Lower leg skin (tissue), 4 donors: ENCODE measurements around the gene MUL1. TPM values are rescaled to one million over a fixed set of nuclear protein-coding genes. Genes with fewer than 3 reads are reported as not detected.
"Not testable (repeated sequence)": the region's sequence is repeated elsewhere in the genome, so short reads cannot be mapped to it uniquely, and the experiment has no call there.

Source experiments
- DNase-seq, 2 donors: peaks; one replicate each; pipeline ENCODE4 v3.0.0-alpha.2; 2019; ENCODE audit warnings: low spot score in 2 of 2
- H3K4me3 ChIP-seq: fragments of 200-600 bp; sonication (generic); 2 replicates; pipeline ENCODE4 v1.5.1; 2017; ENCODE audit warnings: mild to moderate bottlenecking, low read depth; ENCODE audit not compliant: poor library complexity, severe bottlenecking
- POLR2A ChIP-seq, 2 donors: fragments of 450-650 bp; IDR thresholded peaks; one replicate each; pipeline ENCODE4 v1.6.1; 2016 to 2017; ENCODE audit warnings: antibody characterized with exemption in 2 of 2, mild to moderate bottlenecking in 1 of 2, moderate library complexity in 1 of 2
- WGBS, 2 donors: methylation state at CpG; one replicate each; pipeline ENCODE4 v1.1.5; 2018; 5-methylcytosine and 5-hydroxymethylcytosine counted together
- intact Hi-C: fragments of 100-400 bp; cut with DNase I; formaldehyde crosslinking; loops from one replicate; pipeline ENCODE4 v1.15.0; 2023; ENCODE audit warnings: low total_unique reads
- total RNA-seq, 4 donors: library from RNA; depleted of rRNA; stranded (reverse); fragments of >200 nt; gene quantifications; one replicate each; pipeline ENCODE4 v1.1.0, GENCODE V29; 2016
- TF ChIP-seq, protein P1 (sequence below), 3 donors: fragments of 450-650 bp; IDR thresholded peaks; one replicate each; pipeline ENCODE4 v1.5.1; 2016; ENCODE audit warnings: antibody characterized with exemption in 3 of 3, mild to moderate bottlenecking in 3 of 3, moderate library complexity in 2 of 3

The MUL1 gene
- total RNA-seq, 4 donors from 2014 or later: 32.7 to 46.2 (median 37.4) TPM

DNA sequence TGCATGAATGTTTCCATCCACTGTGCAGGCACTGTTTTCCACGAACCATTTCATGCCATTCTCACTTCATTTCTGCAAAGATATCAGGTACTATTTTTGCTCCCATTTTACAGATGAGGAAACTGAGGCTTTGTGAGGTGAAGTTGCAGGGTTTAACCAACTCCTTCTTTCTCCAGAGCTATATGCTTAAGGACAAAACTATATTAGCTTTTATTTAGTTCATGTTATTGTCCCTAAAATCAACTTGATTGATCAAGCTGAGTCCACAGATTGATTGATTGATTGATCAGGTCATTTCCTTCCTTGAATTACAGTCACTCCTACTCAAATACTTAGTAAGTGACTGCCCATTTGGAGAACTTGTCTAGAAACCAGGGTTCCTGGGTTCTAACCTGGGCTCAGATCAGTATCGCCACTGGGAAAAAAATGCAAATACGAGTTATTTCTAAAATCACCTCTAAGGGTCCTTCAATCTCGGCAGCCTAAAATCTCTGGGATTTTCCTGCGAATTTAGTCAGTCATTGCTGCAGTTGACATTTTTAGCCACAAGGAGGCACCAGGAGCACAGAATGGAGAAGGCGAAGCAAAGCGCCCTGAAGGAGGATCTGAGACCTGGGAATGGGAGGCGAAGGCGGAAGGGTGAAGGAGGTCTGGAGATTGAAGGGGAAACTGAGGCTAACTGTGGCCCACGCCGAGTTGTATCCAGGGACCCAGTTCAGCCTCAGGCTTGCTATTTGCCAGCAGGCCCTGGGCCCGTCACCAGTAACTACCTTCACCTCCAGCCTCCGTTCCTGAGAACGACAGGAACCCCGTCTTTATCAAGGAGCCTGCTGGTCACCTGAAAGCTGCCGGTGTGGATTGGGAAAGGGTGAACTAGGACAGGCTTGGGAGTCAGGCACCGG is 14.3 kb upstream of the MUL1 start:
- peak; percentile 80 to 93 for DNase-seq
- intact Hi-C loops: loop anchor here (5.0 to 10.0 kb wide), 2 partner anchors 110 to 673 kb away; partner anchors contain the start of gene PINK1
- no peak for TF ChIP-seq POLR2A (IDR thresholded peaks at IDR 0.05)
- TF ChIP-seq, protein P1, sequence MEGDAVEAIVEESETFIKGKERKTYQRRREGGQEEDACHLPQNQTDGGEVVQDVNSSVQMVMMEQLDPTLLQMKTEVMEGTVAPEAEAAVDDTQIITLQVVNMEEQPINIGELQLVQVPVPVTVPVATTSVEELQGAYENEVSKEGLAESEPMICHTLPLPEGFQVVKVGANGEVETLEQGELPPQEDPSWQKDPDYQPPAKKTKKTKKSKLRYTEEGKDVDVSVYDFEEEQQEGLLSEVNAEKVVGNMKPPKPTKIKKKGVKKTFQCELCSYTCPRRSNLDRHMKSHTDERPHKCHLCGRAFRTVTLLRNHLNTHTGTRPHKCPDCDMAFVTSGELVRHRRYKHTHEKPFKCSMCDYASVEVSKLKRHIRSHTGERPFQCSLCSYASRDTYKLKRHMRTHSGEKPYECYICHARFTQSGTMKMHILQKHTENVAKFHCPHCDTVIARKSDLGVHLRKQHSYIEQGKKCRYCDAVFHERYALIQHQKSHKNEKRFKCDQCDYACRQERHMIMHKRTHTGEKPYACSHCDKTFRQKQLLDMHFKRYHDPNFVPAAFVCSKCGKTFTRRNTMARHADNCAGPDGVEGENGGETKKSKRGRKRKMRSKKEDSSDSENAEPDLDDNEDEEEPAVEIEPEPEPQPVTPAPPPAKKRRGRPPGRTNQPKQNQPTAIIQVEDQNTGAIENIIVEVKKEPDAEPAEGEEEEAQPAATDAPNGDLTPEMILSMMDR (IDR thresholded peaks at IDR 0.05): peak in 2 of 3 donors; percentile 26 to 71
- no peak overlapping the region for H3K4me3 ChIP-seq
- 17 to 22% methylated on average over 17 of the region's 17 CpGs for WGBS, 2 donors

DNA sequence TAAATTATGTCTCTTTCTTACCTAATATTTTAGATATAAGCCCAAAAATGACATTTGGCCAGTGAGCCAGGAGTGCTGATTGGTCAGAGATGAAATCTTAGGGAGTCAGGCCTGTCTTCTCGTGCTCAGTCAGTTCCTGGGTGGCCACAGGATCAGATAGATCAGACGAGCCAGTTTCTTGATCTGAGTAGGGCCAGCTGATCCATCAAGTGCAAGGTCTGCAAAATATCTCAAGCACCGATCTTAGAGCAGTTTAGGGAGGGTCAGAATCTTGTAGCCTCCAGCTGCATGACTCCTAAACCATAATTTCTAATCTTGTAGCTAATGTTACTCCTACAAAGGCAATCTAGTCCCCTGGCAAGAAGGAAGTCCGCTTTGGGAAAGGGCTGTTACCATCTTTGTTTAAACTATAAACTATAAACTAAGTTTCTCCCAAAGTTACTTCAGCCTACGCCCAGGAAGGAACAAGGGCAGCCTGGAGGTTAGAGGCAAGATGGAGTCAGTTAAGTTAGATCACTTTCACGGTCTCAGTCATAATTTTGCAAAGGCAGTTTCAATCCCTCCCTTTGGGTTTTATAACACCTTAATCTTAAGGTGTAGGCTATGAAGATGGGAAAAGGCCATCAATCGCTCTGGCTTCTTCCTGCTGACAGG is 11.8 kb upstream of the MUL1 start:
- 55% methylated on average over 7 of the region's 7 CpGs for WGBS, 2 donors
- DNase-seq, H3K4me3 ChIP-seq: not testable (repeated sequence)
- intact Hi-C loops: loop anchor here (5.0 to 10.0 kb wide), 2 partner anchors 113 to 675 kb away; partner anchors contain the start of gene PINK1

DNA sequence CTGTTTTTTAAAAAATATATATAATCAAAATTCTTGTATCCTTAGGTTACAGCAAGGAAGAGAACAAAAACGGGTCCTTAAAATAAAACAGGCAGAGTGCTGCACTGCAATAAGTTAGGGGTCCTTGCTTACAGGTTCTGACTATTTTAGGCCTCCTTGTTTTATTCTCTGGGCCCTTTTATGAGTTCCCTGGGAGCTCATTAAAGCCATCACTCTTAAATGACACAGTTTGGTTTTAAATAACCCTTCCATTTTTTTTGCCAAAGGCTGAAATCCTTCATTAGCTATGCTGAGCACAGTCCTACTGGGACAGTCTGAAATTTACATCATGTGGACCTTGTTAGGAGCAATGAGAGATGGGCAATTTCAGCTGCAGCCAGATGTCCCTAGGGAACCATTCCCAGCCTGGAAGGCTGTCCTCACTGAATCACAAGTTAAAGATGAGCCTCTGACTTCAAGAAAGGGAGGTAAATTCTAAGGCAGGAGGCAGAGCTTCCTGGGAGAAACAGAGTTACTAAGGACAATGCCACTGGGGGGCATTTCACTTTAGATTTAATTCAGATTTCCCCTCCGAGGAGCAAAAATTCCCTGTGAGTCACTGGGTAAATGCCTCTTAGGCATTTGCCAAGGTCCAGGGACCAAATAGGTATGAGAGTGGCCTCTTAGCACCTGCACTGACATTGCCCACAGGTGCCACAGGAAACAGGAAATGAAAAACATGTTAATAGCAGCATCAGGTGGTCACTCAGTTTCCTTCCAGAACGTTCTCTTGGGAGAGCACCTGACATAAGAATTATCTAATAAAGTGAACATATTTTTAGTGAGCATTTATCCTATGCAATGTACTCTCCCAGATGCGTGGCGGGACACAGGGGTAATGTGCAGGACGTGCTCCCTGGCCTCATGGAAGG is 3.8 kb upstream of the MUL1 start:
- TF ChIP-seq POLR2A (IDR thresholded peaks at IDR 0.05): no peak
- TF ChIP-seq, protein P1 (IDR thresholded peaks at IDR 0.05): no peak
- H3K4me3 ChIP-seq: no peak overlapping the region
- WGBS, 2 donors: 53 to 55% methylated on average over 6 of the region's 6 CpGs
- intact Hi-C loops: no loop called here
- DNase-seq: no peak

DNA sequence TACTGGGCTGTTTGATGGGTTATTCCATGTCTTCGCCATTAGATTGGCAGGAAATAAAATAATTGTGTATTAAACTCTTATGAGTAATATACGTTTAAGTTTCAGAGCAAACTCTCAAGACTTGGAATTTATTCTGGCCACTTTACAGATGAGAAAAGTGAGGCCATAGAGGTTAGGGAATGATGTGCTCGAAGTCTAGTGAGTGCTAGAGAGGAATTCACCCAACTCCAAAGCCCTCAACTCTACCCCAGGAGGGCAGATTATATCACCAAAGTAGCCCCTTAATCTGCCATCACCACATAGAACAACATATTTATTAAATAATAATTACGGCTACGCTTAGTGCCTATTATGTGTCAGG is 440 bp upstream of the MUL1 start:
- intact Hi-C loops: loop anchor here (2.0 kb wide), 1 partner anchor 32 kb away; no protein-coding TSS in a partner anchor
- no peak for DNase-seq
- TF ChIP-seq, protein P1 (IDR thresholded peaks at IDR 0.05): no peak
- TF ChIP-seq POLR2A (IDR thresholded peaks at IDR 0.05): no peak
- 63% methylated on average over 5 of the region's 5 CpGs for WGBS, 2 donors
- H3K4me3 ChIP-seq: peak overlapping the region; percentile 87

- 32 to 38% methylated on average over 5 of the region's 5 CpGs for WGBS, 2 donors
- TF ChIP-seq, protein P1 (IDR thresholded peaks at IDR 0.05): no peak
- peak overlapping the region; percentile 87 for H3K4me3 ChIP-seq
- intact Hi-C loops: no loop called here
- no peak for DNase-seq
Observed at GRCh38 chr1:20507248-20507563, 745 bp downstream of the MUL1 start.
